B cell (primary cell): ENCODE measurements around the gene PBX1.

ENCODE experiments used
- EZH2 ChIP-seq: IDR thresholded peaks from 2 replicates; pipeline ENCODE4 v1.6.1; 2012; ENCODE audit warnings: borderline replicate concordance, low read depth, mild to moderate bottlenecking, moderate library complexity, low read length; ENCODE audit not compliant: insufficient read depth, poor library complexity, severe bottlenecking
- TF ChIP-seq, protein P1 (sequence below): fragments of 200-600 bp; IDR thresholded peaks from one replicate; pipeline ENCODE4 v1.8.0; 2022; ENCODE audit warnings: antibody characterized with exemption, mild to moderate bottlenecking

DNA sequence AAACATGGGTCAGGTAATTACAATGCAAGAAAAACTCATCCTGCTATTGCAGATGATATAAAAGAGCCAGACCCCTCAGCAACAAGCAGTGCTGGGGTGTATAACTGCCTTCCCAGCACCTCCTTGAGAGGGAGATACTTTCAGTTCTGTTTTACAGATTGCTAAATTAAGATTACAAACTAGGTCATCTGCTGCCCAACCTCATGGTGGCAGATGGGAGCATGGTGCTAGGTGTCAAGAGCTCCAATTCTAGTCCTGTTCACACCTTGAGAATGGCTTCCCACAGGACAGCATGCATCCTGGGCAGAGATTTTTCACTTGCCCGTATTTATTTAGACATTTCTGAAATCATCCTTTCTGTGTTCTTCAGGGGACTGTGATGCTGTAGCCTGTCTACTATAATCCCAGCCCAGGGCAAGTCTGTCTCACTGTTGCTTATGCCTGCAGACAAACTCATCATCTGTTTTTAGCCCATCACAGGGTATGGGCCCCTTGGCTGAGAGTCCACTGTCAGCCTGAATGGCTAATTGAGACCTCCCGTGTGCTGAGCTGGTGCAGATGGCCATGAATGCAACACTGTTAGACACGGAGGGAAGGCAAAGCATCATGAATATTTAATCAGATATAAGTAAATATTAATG, 40.2 kb upstream of the PBX1 start:
- TF ChIP-seq, protein P1, sequence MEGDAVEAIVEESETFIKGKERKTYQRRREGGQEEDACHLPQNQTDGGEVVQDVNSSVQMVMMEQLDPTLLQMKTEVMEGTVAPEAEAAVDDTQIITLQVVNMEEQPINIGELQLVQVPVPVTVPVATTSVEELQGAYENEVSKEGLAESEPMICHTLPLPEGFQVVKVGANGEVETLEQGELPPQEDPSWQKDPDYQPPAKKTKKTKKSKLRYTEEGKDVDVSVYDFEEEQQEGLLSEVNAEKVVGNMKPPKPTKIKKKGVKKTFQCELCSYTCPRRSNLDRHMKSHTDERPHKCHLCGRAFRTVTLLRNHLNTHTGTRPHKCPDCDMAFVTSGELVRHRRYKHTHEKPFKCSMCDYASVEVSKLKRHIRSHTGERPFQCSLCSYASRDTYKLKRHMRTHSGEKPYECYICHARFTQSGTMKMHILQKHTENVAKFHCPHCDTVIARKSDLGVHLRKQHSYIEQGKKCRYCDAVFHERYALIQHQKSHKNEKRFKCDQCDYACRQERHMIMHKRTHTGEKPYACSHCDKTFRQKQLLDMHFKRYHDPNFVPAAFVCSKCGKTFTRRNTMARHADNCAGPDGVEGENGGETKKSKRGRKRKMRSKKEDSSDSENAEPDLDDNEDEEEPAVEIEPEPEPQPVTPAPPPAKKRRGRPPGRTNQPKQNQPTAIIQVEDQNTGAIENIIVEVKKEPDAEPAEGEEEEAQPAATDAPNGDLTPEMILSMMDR: no peak
- no peak for TF ChIP-seq EZH2
